ENCODE results near the gene GAD2. TPM values are rescaled to one million over a fixed set of nuclear protein-coding genes. Genes with fewer than 3 reads are reported as not detected.

The GAD2 gene
- total RNA-seq, 2 donors from 2014 or later: 0.15 TPM; not detected in 1

GRCh38 chr10:26173837-26174236, 42.7 kb upstream of the GAD2 start:
- Histone ChIP-seq H3K27me3 (ENCODE audit: control insufficient read depth, insufficient read depth, low read length, poor library complexity, severe bottlenecking) (no peaks in the 10 kb centered on the region), H3K9me3 (ENCODE audit: control insufficient read depth, low read length) (no peaks in the 10 kb centered on the region), H3K4me1 (ENCODE audit: control insufficient read depth, insufficient read depth, low read length) (no peaks in the 10 kb centered on the region), H3K27ac (ENCODE audit: low read depth, low read length) (no peak overlapping the region), H3K4me3 (ENCODE audit: low read length) (no peak overlapping the region), H3K9ac (ENCODE audit: extremely low read depth, low read length, poor library complexity, severe bottlenecking) (no peak overlapping the region), H3K36me3 (ENCODE audit: control insufficient read depth, insufficient read depth, low read length) (peaks cover 47% of the 10 kb centered on the region)
- peaks cover 9% of the 10 kb centered on the region for H3K4me1 Mint-ChIP-seq
- DNase-seq: no peak
- H3K9me3 Mint-ChIP-seq: no peaks in the 10 kb centered on the region
- no peaks in the 10 kb centered on the region for H3K27me3 Mint-ChIP-seq (ENCODE audit: insufficient read depth)
- no peak overlapping the region for H3K27ac Mint-ChIP-seq
- TF ChIP-seq CTCF (conservative IDR thresholded peaks at IDR 0.05): no peak
- peaks cover 37% of the 10 kb centered on the region for H3K36me3 Mint-ChIP-seq (ENCODE audit: low read depth)
- 86 to 95% methylated on average over 2 of the region's 2 CpGs for WGBS, 2 experiments (ENCODE audit: insufficient coverage in 1 of 2, insufficient read length in 1 of 2)
- H3K4me3 Mint-ChIP-seq: no peak overlapping the region

- Mint-ChIP-seq H3K4me1 (no peaks in the 10 kb centered on the region), H3K27me3 (ENCODE audit: insufficient read depth) (no peaks in the 10 kb centered on the region), H3K27ac (no peak overlapping the region), H3K4me3 (no peak overlapping the region), H3K9me3 (no peaks in the 10 kb centered on the region), H3K36me3 (ENCODE audit: low read depth) (peaks cover 32% of the 10 kb centered on the region)
- Histone ChIP-seq H3K36me3 (ENCODE audit: control insufficient read depth, insufficient read depth, low read length) (peaks cover 28% of the 10 kb centered on the region), H3K27me3 (ENCODE audit: control insufficient read depth, insufficient read depth, low read length, poor library complexity, severe bottlenecking) (no peaks in the 10 kb centered on the region), H3K9ac (ENCODE audit: extremely low read depth, low read length, poor library complexity, severe bottlenecking) (no peak overlapping the region), H3K9me3 (ENCODE audit: control insufficient read depth, low read length) (no peaks in the 10 kb centered on the region), H3K4me1 (ENCODE audit: control insufficient read depth, insufficient read depth, low read length) (no peaks in the 10 kb centered on the region), H3K27ac (ENCODE audit: low read depth, low read length) (no peak overlapping the region), H3K4me3 (ENCODE audit: low read length) (no peak overlapping the region)
- TF ChIP-seq CTCF (conservative IDR thresholded peaks at IDR 0.05): no peak
- 91 to 92% methylated on average over 4 of the region's 4 CpGs for WGBS, 2 experiments (ENCODE audit: insufficient coverage in 1 of 2, insufficient read length in 1 of 2)
- DNase-seq: no peak
These were observed 39.2 kb upstream of the GAD2 start for GRCh38 chr10:26177341-26177740.

GRCh38 chr10:26194275-26194674, 22.3 kb upstream of the GAD2 start:
- no peaks in the 10 kb centered on the region for H3K4me1 Mint-ChIP-seq
- 79 to 88% methylated on average over 5 of the region's 5 CpGs for WGBS, 2 experiments (ENCODE audit: insufficient coverage in 1 of 2, insufficient read length in 1 of 2)
- Histone ChIP-seq H3K27me3 (ENCODE audit: control insufficient read depth, insufficient read depth, low read length, poor library complexity, severe bottlenecking) (no peaks in the 10 kb centered on the region), H3K9ac (ENCODE audit: extremely low read depth, low read length, poor library complexity, severe bottlenecking) (no peak overlapping the region), H3K9me3 (ENCODE audit: control insufficient read depth, low read length) (no peaks in the 10 kb centered on the region), H3K27ac (ENCODE audit: low read depth, low read length) (no peak overlapping the region), H3K4me3 (ENCODE audit: low read length) (no peak overlapping the region), H3K36me3 (ENCODE audit: control insufficient read depth, insufficient read depth, low read length) (peaks cover 4% of the 10 kb centered on the region), H3K4me1 (ENCODE audit: control insufficient read depth, insufficient read depth, low read length) (no peaks in the 10 kb centered on the region)
- peaks cover 22% of the 10 kb centered on the region for H3K36me3 Mint-ChIP-seq (ENCODE audit: low read depth)
- no peak for DNase-seq
- no peaks in the 10 kb centered on the region for H3K27me3 Mint-ChIP-seq (ENCODE audit: insufficient read depth)
- H3K4me3 Mint-ChIP-seq: no peak overlapping the region
- H3K27ac Mint-ChIP-seq: no peak overlapping the region
- no peak for TF ChIP-seq CTCF (conservative IDR thresholded peaks at IDR 0.05)
- no peaks in the 10 kb centered on the region for H3K9me3 Mint-ChIP-seq

Measured in endodermal cell (in vitro differentiated cells).